Endothelial cell (in vitro differentiated cells): Measurements from ENCODE around the gene ESR1. TPM values are rescaled to one million over a fixed set of nuclear protein-coding genes. Genes with fewer than 3 reads are reported as not detected.

Experiments
- DNase-seq: peaks from one replicate; pipeline ENCODE4 v3.0.0; 2021; ENCODE audit warnings: low spot score
- H3K27ac Mint-ChIP-seq: one replicate; pipeline ENCODE4 v1.8.0; 2021; ENCODE audit warnings: mixed read lengths, inconsistent platforms; ENCODE audit not compliant: unreplicated experiment
- H3K27me3 Mint-ChIP-seq: one replicate; pipeline ENCODE4 v1.8.0; 2021; ENCODE audit warnings: mild to moderate bottlenecking, moderate library complexity, mixed read lengths, inconsistent platforms; ENCODE audit not compliant: unreplicated experiment
- H3K36me3 Mint-ChIP-seq: one replicate; pipeline ENCODE4 v1.8.0; 2021; ENCODE audit warnings: mild to moderate bottlenecking, low read depth, mixed read lengths, inconsistent platforms; ENCODE audit not compliant: unreplicated experiment
- H3K4me1 Mint-ChIP-seq: one replicate; pipeline ENCODE4 v1.8.0; 2021; ENCODE audit warnings: mild to moderate bottlenecking, mixed read lengths, inconsistent platforms; ENCODE audit not compliant: unreplicated experiment
- H3K4me3 Mint-ChIP-seq: one replicate; pipeline ENCODE4 v1.8.0; 2021; ENCODE audit warnings: mild to moderate bottlenecking, mixed read lengths, inconsistent platforms; ENCODE audit not compliant: unreplicated experiment
- H3K9me3 Mint-ChIP-seq: one replicate; pipeline ENCODE4 v1.8.0; 2021; ENCODE audit warnings: mixed read lengths, inconsistent platforms; ENCODE audit not compliant: unreplicated experiment
- total RNA-seq: library from RNA; stranded (reverse); fragmentation: NEBNext Ultra II Directional; extraction: Animal tissue kit (Norgen Biotek cat#: 25700); gene quantifications from one replicate; pipeline ENCODE4 v1.2.1, GENCODE V29; 2021; ENCODE audit not compliant: unreplicated experiment
- TF ChIP-seq, protein P1 (sequence below): fragments of 200-600 bp; sonication (generic); IDR thresholded peaks from one replicate; pipeline ENCODE4 v1.5.0; 2021; ENCODE audit warnings: antibody characterized with exemption; ENCODE audit not compliant: unreplicated experiment

The ESR1 gene
- total RNA-seq, 1 donor from 2014 or later: 0.05 TPM

DNA sequence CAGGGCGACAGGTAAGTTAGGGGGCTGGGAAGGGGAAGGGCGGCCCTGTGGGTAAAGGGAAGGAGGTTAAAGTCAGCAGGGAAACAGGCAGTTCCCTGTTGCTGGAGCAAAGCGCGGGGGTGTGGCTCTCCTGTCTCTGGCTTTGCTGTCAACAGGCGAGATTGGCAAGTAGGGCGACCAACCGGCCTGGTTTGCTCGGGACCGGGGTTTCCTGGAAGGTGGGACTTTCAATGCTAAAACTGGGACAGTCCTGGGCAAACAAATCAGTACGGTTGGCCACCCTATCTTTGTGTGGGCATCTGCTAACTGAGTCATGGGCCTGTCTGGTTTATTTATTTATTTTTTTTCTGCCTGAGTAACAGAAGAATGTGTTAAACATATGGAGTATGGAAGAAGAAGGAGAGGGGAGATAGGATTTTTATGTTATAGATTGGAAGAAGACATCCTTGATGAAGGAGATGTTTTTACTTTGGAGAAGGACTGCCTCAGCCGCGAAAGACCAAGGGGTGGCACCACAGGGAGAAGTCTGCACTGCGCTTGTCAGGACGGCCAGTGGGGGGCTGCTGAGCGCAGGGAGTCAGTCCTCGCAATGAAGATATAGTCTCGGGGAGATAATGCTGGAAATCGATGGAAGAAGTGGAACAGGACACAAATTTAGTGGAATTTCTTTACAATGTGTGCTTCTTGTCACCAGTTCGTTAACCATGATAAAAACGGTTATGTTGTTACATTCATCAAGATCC, 43.4 kb upstream of the ESR1 start:
- Mint-ChIP-seq H3K4me3 (peak overlapping the region; percentile 69), H3K27ac (peak overlapping the region; percentile 61)

DNA sequence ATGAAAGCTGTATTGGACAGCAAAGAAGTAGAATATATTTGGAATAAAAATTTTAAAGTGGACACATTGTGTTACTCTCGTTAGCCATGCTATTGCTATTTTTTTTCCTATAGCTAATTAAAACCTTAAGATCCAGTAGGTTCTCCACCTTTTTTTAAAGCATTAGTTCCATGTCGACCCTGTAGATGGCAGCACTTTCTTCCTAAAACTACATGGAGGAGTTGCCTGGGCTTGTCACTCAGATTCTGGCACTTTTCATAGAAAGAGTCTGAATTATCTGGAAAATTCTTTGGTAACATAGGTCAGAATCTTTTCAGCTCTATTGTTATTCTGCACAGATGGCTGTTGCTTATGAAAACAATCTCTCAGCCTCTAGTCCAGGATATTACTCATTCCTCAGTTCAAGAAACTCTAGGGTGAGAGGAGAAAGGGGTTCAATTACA, 42.0 kb upstream of the ESR1 start:
- no peaks in the 10 kb centered on the region for H3K27me3 Mint-ChIP-seq
- TF ChIP-seq, protein P1, sequence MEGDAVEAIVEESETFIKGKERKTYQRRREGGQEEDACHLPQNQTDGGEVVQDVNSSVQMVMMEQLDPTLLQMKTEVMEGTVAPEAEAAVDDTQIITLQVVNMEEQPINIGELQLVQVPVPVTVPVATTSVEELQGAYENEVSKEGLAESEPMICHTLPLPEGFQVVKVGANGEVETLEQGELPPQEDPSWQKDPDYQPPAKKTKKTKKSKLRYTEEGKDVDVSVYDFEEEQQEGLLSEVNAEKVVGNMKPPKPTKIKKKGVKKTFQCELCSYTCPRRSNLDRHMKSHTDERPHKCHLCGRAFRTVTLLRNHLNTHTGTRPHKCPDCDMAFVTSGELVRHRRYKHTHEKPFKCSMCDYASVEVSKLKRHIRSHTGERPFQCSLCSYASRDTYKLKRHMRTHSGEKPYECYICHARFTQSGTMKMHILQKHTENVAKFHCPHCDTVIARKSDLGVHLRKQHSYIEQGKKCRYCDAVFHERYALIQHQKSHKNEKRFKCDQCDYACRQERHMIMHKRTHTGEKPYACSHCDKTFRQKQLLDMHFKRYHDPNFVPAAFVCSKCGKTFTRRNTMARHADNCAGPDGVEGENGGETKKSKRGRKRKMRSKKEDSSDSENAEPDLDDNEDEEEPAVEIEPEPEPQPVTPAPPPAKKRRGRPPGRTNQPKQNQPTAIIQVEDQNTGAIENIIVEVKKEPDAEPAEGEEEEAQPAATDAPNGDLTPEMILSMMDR: peak; percentile 74
- H3K4me1 Mint-ChIP-seq: peaks cover 11% of the 10 kb centered on the region
- no peaks in the 10 kb centered on the region for H3K9me3 Mint-ChIP-seq
- no peak overlapping the region for H3K4me3 Mint-ChIP-seq
- peak; percentile 68 for DNase-seq
- H3K36me3 Mint-ChIP-seq: no peaks in the 10 kb centered on the region
- no peak overlapping the region for H3K27ac Mint-ChIP-seq

More for the DNA sequence above, 43.4 kb upstream of the ESR1 start:
- TF ChIP-seq, protein P1: peak; percentile 34
- Mint-ChIP-seq H3K36me3 (no peaks in the 10 kb centered on the region), H3K27me3 (no peaks in the 10 kb centered on the region), H3K4me1 (peaks cover 11% of the 10 kb centered on the region), H3K9me3 (no peaks in the 10 kb centered on the region)
- DNase-seq: peak; percentile 77

DNA sequence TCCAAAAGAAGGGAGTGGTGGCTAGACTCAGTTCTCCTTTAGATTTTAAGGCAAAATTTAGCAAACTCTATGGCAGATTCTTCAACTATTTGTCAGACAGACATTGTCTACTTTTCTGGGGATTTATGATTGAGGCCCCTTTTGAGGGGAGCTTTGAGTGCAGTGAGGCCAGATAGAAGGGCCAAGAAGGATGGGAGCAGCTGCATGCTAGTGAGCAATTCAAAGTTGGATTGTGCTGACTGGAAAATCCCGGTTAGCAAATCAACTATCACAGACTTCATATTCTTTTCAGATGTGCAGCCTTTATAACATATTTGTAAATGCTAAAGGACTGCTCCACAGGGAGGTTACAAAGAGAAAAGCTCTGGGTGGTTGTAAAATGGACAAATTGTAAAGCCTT, 35.0 kb upstream of the ESR1 start:
- H3K4me1 Mint-ChIP-seq: no peaks in the 10 kb centered on the region
- TF ChIP-seq, protein P1: no peak
- H3K36me3 Mint-ChIP-seq: no peaks in the 10 kb centered on the region
- H3K27me3 Mint-ChIP-seq: no peaks in the 10 kb centered on the region
- H3K4me3 Mint-ChIP-seq: no peak overlapping the region
- no peaks in the 10 kb centered on the region for H3K9me3 Mint-ChIP-seq
- no peak overlapping the region for H3K27ac Mint-ChIP-seq
- DNase-seq: no peak

DNA sequence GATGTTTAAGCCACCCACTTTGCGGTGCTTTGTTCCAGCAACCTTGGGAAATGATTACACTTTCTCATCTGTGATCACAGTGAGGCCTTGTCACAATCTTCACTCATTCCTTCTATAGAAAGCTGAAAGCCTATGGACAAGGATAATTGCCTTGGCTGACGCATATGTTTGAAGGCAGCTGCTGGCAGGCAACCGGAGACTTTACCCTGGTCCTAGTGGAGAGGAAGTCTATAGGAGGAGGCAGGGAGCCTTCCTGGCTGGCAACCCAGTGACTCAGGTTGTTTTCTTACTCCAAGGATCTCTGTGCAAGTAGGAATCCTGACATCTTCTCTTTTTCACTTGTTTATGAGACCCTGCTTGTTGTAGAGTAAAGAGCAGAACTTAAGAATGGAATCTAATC, 34.1 kb upstream of the ESR1 start:
- Mint-ChIP-seq H3K27me3 (no peaks in the 10 kb centered on the region), H3K27ac (no peak overlapping the region), H3K9me3 (no peaks in the 10 kb centered on the region), H3K36me3 (no peaks in the 10 kb centered on the region), H3K4me1 (no peaks in the 10 kb centered on the region), H3K4me3 (no peak overlapping the region)
- no peak for DNase-seq
- TF ChIP-seq, protein P1: no peak

DNA sequence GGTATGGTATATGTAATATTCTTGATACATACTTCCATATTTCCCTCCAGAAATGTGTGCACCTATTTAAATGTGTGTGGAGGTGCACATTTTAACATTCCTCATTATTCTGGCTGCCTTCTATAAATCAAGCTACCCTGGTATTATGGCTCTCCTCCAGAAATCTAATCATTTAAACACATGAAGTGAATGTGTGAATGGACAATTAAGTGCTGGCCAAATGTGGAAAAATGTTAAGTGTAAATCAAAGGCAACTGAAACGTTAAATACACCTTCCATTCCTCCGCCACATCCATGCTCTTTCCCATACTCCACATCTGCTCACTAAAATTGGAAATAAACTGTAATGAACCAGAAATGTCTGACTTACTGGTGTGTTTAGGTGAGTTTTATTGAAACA, 24.9 kb upstream of the ESR1 start:
- H3K9me3 Mint-ChIP-seq: no peaks in the 10 kb centered on the region
- no peak overlapping the region for H3K27ac Mint-ChIP-seq
- H3K27me3 Mint-ChIP-seq: no peaks in the 10 kb centered on the region
- no peak for DNase-seq
- TF ChIP-seq, protein P1: no peak
- no peaks in the 10 kb centered on the region for H3K36me3 Mint-ChIP-seq
- H3K4me1 Mint-ChIP-seq: no peaks in the 10 kb centered on the region
- no peak overlapping the region for H3K4me3 Mint-ChIP-seq
